ENCODE measurements around the gene GRIN3A.
A peak's percentile ranks its signal among the peaks of the same experiment; 100 is the strongest.
"Not testable (repeated sequence)": the region's sequence is repeated elsewhere in the genome, so short reads cannot be mapped to it uniquely, and the experiment has no call there.

Gene GRIN3A

GRCh38 chr9:101574731-101575333, 163.6 kb downstream of the GRIN3A start:
- no peak for DNase-seq

GRCh38 chr9:101572316-101572715, 166.1 kb downstream of the GRIN3A start:
- DNase-seq, result peak; percentile 13

GRCh38 chr9:101571114-101571513, 167.3 kb downstream of the GRIN3A start:
- no peak for DNase-seq

GRCh38 chr9:101569741-101570501, 168.5 kb downstream of the GRIN3A start:
- peak; percentile 29 for DNase-seq

GRCh38 chr9:101567725-101568350, 170.6 kb downstream of the GRIN3A start:
- no peak for DNase-seq

GRCh38 chr9:101566904-101567724, 171.3 kb downstream of the GRIN3A start:
- DNase-seq, result peak; percentile 60

- no peak for DNase-seq
Observed at GRCh38 chr9:101564252-101564651, 174.2 kb downstream of the GRIN3A start.

GRCh38 chr9:101562966-101563365, 175.5 kb downstream of the GRIN3A start:
- DNase-seq, result no peak

- no peak for DNase-seq
Observed at GRCh38 chr9:101561740-101562139, 176.7 kb downstream of the GRIN3A start.

- DNase-seq, result not testable (repeated sequence)
Observed at GRCh38 chr9:101549472-101550098, 188.9 kb downstream of the GRIN3A start.

- DNase-seq, result no peak
Observed at GRCh38 chr9:101543098-101543735, 195.2 kb downstream of the GRIN3A start.

- no peak for DNase-seq
Observed at GRCh38 chr9:101540069-101540468, 198.4 kb downstream of the GRIN3A start.

- peak; percentile 17 for DNase-seq
Observed at GRCh38 chr9:101536938-101537337, 201.5 kb downstream of the GRIN3A start.

GRCh38 chr9:101536351-101536750, 202.1 kb downstream of the GRIN3A start:
- DNase-seq, result no peak

GRCh38 chr9:101533334-101534204, 204.9 kb downstream of the GRIN3A start, which contains the start of gene RNF20:
Gene RNF20, plus strand, starts transcription at chr9:101533853. Its CDS starts 1,571 bp downstream, at chr9:101535424.
- peak; percentile 100 for DNase-seq

- peak; percentile 72 for DNase-seq
Observed at GRCh38 chr9:101530076-101530711, 208.3 kb downstream of the GRIN3A start.

GRCh38 chr9:101528015-101528414, 210.4 kb downstream of the GRIN3A start:
- no peak for DNase-seq

GRCh38 chr9:101527066-101527465, 211.4 kb downstream of the GRIN3A start:
- no peak for DNase-seq

- DNase-seq, result no peak
Observed at GRCh38 chr9:101524371-101524770, 214.1 kb downstream of the GRIN3A start.
